ELF-1 (cell line): ENCODE data around the gene KCNC4.

Experiments
- DNase-seq: peaks from one replicate; pipeline ENCODE4 v3.0.0-alpha.2; 2016; ENCODE audit warnings: low read depth, low spot score

The KCNC4 gene

DNA sequence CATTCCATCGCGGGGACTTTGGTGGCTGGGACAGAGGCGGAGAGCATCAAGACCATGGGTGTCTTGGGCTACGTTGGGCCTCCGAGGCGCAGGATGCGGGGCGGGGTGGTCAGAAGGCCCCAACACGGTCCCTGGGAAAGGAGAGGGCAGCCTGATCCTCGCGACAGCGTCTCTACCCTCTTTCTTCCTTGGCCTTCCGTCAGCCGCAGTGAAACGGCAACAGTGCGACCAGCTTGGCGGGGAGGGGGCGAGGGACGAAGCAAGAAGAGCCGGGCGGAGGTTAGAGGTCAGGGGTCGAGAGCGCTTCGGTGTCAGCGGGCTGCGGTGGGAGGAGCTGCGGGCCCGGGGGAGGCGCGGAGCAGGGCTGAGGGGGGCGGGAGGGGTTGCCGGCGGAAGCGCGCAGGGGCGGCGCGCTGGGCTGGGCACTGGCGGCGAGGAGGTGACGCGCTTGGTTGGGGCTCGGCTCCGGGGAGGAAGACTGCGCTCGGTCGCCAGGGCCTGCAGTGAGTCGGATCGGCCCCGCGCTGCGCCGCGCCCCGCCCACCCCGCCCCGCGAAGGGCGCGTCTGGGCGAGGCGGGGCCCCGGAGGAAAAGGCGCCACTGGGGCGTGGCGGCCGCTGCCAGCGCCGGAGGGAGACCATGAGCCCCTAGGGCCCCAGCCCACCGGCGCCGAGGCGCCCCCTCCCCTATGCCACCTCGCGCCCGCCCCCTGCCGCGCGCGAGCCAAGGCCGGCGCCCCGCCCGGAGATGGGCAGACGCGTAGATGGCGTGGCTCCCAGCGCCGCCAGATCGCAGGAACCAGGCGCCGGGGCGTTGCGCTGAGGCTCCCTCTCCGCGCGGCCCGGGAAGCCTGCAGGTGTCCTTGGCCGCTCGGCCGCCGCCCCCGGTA, at the start of gene KCNC4:
Gene KCNC4, plus strand, starts transcription at position 600 of the 889 bp plus-strand sequence. CDS start 1,186 bp downstream, outside the sequence.
- DNase-seq: peak; percentile 80

DNA sequence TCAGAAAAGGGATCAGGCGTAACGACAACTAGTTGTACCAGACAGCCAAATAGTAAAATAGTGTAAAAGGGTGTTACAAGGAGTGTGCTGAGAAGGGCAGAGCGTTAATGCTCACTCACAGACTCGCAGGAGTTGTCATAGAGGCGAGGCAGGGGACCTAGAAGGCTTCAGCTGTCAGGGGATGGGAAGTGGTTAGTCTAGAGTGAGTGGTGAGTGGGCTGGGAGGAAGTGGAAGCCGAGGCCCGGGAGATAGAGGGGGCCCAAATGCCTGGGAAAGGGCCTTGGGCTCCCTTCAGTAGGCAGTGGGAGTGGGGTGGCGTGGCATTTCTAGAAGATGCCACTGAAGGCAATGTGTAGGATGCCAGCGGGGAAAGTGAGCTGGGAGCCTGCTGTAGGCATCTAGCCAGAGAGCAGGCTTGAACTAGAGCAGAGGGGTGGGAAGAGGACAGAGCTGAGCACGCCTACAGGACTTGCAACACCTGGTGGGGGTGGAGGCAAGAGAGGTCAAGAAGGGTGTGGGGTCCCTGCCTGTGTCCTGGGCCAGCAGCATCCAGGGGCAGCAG, 49.5 kb upstream of the KCNC4 start:
- DNase-seq: no peak

DNA sequence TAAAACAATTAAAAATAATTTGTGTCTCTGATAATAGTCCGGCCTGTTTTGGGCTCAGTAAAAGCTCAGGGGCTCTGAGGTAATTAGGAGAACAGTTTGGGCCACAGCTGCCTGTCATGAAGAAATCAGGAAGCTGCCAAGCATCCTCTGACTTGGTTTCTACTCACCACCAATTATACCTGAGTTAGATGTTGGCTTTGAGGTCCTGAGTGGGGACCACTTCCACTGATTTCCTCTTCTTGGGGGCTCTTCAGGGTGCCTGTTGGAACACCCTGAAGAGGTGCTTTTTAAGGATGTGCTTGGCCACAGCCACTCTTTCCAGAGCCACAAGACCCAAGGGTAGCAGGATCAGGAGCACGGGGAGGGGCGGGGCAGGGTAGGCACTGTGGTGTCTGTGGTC, 48.9 kb upstream of the KCNC4 start:
- no peak for DNase-seq

DNA sequence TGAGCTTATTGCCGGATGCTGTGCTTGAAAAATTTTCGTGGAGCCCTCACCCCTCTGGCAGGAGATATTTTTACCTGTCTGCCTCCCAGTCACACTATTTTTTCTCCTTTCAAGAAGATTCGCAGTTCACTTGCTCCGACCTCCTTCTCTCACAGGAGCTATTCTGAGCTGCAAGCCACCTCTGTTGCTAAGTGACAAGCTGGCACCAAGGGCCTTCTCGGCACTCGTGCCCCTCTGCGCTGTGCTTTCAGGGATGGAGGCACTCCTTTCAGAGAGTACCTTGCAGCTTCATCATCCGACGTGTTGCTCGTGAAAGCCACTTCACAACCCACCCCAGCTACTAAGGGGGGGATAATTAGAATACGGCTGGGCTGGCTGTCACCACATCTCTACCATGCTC, 48.3 kb upstream of the KCNC4 start:
- no peak for DNase-seq

DNA sequence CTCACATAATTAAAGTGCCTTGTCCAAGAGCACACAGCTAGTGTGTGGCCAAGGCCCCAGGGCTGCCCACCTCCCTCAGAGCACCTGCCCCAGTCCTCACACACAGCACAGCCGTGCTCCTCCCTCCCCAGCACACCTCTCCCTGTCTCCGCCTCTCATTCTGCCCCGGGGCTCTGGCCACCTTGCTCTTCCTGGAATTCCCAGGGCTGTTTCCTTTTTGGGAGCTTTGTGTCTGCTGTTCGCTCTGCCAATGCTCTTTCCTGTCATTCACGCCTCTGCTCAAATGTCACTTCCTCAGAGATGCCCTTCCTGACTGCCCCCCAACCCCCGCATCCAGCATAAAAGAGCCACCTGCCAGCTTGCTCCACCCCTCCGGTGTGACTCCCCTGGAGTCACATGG, 46.5 kb upstream of the KCNC4 start:
- DNase-seq: peak; percentile 82

DNA sequence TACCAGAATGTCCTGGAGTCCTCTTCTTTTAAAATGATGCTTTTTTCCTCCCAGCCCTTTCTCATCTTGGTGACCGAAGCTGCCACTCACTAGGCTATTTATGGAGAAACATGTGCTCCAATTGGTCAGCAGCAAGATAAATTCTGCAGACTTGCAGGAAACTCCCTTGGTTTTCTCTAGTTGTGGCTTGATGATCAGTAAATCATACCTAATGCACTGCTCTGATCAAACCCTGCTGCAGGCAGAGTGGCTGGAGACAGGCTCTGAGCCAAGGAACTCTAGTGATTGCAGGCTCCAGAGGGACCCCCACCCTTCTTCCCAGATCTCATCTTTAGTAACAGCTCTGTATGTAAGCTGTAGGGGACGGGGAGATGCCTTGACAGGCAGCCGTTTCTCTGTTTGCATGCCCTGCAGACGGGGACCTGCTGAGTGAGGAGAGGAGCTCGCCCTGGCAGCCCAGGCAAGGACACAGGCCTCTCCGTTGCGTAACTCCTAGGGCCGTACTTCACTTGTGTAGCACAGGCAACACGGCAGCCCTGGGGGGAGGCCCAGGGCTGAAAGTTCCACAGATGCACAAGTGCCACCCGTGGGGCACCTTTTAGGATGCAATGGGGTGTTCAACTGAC, 45.3 kb upstream of the KCNC4 start:
- DNase-seq: peak; percentile 35

DNA sequence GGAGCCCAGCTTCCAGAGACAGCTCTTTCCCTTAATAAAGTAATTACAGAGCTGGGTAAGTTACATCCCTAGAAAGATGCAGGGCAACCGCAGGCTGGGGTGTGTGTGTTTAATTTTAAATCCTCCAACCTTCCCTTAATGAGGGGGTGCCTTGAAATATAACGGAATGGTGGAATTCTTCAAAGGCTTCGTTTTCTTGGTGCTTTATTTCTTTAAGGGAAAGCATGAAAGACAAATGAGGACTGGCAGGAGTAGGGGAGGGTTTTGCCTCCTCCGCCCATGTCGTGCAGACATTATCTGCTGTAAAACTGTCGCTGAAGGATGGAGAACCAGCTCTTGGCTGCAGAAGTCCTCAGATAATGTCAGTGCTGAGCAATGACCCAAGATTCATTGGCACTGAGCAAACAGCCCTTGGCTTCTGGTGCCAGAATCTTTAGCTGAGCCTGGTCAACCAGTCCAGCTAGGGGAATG, 44.3 kb upstream of the KCNC4 start:
- DNase-seq: no peak

DNA sequence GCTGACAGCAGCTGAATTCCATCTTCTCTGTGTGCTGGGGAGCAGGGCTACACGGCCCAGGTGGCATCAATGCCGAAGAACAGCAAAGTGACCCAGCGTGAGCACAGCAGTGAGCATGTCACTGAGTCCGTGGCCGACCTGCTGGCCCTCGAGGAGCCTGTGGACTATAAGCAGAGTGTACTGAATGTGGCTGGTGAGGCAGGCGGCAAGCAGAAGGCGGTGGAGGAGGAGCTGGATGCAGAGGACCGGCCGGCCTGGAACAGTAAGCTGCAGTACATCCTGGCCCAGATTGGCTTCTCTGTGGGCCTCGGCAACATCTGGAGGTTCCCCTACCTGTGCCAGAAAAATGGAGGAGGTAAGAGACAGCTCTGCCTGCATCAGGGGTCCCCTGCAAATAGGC, 43.3 kb upstream of the KCNC4 start:
- no peak for DNase-seq

DNA sequence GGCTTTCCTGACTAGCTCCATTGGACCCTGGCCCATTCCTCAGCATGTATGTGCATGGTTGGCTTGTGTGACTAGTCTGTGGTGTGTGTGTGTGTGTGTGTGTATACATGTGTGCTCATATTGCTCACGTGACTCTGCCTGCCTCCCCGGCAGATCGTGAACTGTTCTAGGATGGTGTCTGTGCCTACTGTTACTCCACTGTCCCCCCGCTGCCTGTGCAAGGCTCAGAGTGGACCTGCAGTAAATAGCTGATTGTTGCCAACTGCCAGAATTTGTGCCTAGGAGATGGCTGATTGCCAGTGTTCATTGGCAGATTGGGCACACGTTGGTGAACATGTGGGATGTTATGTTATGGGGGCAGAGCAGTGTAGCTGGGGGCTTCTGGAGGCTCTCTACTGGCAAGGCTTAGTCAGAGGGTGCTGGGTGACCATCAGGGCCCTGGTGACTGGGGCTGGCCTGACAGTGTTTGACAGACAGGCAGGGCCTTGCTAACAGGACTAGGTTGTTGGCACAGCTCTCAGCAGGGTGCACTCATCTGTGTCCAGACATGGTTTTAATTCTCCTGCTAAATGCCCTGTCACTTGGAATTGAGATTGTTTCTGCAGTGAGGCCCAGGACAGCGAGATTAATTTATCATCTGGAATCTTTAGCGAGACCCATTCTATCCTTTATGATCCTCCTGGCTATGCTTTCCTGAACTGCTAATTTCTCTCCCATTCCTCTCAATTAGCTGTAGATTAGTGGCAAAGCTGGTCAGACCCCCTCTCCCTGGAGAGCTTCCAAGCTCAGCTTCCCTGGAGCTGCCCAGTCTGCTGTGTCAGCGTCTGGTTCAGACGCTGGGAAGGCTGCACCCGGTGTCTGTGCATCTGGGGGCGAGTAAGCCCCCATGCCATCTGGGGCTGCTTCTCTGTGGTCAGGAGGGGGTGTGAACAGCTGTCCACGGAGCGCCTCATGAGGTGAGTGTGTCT, 39.1 kb upstream of the KCNC4 start:
- DNase-seq: no peak

DNA sequence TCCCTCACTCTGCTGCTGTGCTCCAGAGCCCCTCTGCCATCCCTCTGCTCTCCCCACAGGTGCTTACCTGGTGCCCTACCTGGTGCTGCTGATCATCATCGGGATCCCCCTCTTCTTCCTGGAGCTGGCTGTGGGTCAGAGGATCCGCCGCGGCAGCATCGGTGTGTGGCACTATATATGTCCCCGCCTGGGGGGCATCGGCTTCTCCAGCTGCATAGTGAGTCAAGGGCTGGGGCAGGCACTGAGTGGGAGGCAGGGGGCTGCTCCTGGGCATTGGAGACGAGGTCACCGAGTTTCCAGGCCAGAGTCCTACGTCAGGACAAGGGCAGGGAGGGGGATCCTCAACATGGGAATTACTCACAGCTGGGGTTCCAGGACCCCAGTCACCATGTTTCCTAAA, 38.1 kb upstream of the KCNC4 start:
- no peak for DNase-seq

DNA sequence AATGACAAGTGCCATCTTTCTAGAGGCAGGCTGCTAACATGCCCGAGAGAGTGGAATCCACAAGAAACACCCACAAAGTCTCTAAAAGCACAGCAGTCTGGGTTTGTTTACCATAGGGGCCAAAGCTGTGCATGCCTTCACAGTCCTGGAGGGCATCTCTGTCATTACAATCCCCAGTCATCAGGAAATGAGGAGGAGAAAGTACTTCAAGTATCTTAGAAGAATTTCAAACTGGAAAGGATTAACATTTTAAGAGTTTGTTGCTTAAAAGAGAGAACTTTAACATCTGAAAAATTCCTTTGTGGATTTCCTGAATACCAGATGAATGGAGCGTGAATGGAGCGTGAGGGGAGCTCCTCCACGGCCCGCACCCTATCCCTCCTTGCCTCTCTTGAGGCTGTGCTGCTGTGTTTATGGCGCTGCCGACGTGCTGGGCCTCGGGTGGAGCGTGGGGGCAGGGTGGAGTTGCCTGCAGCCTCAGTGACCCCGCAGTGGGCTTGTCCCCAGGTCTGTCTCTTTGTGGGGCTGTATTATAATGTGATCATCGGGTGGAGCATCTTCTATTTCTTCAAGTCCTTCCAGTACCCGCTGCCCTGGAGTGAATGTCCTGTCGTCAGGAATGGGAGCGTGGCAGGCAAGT, 36.5 kb upstream of the KCNC4 start:
- peak; percentile 34 for DNase-seq

DNA sequence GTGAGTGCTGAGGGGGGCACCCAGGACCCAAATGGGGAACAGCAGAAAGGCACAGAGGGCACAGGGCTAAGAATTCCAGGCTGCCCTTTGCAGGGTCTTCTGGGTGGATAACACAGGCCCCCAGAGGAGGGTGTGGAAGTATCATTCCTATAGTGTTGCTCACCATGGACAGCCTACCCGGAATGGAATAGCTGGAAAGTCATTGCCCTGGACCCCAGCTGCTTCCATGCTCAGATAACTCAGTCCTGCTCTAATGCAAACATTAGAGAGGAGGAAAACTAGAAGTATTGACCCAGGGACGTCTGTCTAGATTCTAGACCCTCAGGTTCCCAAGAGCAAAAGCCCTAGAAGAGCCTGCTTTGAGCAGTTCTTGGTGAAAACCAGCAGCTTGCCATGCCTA, 35.2 kb upstream of the KCNC4 start:
- peak; percentile 18 for DNase-seq

DNA sequence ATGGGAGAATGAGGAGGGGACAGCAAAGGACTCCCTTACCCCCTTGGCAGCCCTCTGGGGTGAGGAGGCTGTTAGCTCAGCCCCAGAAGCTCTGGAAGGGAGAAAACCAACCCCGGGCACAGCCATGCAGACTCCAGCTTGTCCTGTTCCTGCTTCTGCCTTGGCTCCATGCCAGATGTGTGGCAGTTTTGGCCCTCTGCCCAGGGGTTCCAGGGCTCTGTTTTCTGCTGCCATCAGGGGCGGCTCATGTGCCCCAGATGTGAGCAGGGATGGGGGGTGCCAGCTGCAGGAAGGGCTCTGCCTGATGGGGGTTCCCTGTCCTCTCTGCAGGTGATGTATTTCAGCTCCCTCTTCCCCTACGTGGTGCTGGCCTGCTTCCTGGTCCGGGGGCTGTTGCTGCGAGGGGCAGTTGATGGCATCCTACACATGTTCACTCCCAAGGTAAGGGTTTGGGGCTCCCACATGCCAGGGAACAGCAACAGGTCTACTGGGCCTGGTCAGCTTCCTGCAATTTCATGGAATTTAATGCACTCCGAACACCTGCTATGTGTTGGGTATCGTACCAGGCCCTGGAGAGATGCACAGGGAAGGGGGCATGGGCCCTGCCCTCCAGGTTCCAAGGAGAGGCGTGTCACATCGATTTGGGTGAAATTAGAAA, 33.7 kb upstream of the KCNC4 start:
- DNase-seq: no peak

DNA sequence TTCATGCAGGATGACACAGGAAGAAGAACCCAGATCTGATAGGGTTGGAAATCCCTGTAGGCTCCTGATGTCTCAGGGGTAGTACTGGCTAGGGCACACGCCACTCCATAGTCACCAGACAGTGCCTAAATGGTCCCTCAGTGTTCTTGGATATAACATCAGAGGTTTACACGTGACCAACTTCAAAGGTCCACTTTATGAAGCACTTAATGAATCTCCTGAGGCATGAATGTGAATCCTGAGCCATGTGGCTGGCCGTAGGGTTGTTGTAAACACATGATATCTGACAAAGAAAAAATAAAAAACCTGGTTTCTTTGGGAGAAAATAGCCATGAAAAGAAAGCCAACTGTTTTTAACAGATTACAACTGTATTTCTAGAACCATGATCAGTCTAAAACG, 32.3 kb upstream of the KCNC4 start:
- no peak for DNase-seq

DNA sequence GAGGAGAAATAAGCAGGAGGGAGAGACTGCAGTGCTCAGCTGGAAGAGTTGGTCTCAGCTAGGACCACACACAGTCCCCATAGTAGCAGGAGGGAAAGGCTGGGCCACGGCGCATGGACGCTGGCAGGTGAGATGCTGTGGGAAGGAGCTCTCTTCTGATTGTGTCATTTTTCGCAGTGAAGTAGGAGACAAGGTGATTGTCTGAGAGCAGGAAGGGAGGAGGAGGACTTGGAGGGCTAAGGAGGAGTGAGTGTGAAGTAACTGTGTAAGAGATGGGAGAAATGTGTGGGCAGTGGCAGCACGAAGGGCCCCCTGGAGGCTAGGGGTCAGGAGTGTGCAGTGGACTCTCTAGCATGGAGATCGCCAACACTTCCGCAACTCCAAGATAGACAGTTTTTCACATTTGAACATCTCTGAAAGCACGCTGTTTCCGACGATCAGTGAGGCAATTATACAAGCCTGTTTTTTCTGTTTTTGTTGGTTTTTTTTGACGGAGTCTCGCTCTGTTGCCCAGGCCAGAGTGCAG, 26.4 kb upstream of the KCNC4 start:
- DNase-seq: no peak

DNA sequence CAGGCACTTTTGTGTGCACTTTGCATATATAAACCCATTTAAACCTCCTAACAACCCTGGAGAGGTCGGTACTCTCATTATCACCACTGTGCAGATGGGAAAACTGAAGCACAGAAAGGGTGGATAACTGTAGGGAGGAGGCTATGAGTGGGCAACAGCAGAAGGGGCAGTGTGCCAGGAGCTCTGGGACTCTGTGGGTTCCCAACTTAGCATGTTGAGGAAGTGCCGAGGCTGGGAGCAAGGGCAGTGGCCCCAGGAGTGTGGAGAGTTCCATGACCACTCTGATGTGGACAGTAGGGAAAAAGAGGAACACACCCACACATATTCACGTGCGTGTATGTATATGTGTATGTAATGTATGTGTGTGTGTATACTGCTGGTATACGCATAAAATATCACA, 25.7 kb upstream of the KCNC4 start:
- DNase-seq: no peak

DNA sequence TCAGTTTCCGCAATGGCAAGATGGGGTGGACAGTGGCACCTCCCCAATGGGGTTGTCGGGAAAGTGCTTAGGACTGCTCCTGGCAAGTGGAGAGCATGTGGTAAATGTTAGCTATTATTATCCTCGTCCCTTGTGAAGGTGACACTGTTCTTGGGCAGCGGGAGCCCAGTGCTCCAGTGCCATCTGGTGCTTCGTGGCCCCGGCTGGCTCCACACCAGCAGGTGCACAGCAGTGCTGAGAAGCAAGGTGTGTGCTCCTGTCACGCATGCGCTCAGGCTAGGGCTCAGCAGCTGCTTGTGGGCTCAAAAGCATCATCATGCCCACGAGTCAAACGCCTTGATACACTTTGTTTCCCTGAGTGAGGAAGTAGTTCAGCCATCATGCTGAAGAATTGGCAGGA, 24.9 kb upstream of the KCNC4 start:
- DNase-seq: no peak

DNA sequence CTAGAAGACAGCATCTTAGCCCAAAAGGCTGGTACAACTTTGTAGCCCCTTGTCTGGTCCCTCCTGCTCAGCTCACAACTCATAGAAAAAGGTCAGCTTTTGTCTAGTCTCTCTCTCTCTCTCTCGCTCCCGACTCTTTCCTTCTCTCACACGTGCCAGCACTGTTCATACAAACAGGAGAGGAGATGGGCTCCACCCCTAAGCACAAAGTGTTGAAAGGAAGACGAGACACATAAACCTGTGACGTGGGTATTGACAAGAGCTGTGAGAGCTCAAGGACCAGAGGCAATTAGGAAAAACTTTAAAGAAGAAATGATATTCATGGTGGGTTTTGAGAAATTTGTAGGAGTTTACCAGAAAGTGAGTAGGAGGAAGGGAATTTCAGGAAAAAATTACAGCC, 23.6 kb upstream of the KCNC4 start:
- DNase-seq: peak; percentile 45

DNA sequence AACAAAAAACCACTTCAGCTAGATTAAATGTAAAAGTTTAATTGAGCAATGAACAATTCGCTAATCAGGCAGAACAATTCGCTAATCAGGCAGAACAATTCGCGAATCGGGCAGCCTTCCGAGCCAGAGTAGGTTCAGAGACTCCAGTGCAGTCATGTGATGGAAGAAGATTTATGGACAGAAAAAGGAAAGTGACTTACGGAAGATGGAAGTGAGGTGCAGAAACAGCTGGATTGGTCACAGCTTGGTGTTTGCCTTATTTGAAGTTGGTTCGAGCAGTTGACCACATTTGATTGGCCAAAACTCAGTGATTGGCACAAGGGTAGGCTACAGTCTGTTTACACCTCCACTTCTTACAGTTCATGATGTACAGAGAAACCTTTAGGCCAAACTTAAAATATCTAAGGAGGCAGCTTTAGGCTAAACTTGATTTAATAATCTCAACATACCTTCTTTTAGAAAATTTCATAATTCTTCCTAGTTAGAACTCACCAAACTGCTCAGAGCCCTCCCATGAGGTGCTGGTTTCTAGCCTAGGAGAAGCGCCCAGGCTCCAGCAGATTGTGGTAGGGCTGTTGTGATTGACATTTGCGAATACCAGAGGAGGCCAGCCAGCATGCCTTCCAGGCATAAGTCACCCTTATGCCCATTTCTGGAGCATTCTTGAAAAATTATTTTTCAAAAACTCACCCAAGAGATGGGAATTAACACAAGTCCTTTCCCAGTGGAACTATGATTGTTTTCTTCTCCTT, 22.8 kb upstream of the KCNC4 start:
- peak; percentile 84 for DNase-seq
